Measurements from ENCODE around the gene GGACT. TPM values are rescaled to one million over a fixed set of nuclear protein-coding genes. Genes with fewer than 3 reads are reported as not detected.

Gene GGACT
- polyA plus RNA-seq, 1 donor from 2014 or later = 1.7 TPM

- Histone ChIP-seq H3K27me3 (ENCODE audit: insufficient read depth, low read depth, low read length) (no peaks in the 10 kb centered on the region), H3K9me3 (ENCODE audit: low read length) (no peaks in the 10 kb centered on the region), H3K9ac (ENCODE audit: low read length) (no peak overlapping the region), H2AFZ (ENCODE audit: low read depth, low read length) (no peak overlapping the region), H3K9me2 (ENCODE audit: insufficient read depth, low read length) (no peaks in the 10 kb centered on the region), H3K4me2 (ENCODE audit: low read length) (no peak overlapping the region), H3K36me3 (ENCODE audit: insufficient read depth, low read length) (no peaks in the 10 kb centered on the region), H4K20me1 (ENCODE audit: insufficient read depth) (no peaks in the 10 kb centered on the region), H3K27ac (ENCODE audit: low read length) (no peak overlapping the region), H3F3A (ENCODE audit: insufficient read depth, low read length, poor library complexity, severe bottlenecking) (no peaks in the 10 kb centered on the region), H3K79me2 (replicated peaks; ENCODE audit: insufficient read depth, low read length) (no peaks in the 10 kb centered on the region), H3K4me3 (ENCODE audit: low read length) (no peak overlapping the region)
- TF ChIP-seq SMC3 (conservative IDR thresholded peaks at IDR 0.05; ENCODE audit: poor library complexity) (no peak), POLR2AphosphoS5 (IDR thresholded peaks at IDR 0.05) (no peak), EZH2 (IDR thresholded peaks at IDR 0.05; ENCODE audit: borderline replicate concordance, insufficient read depth, low read length, poor library complexity, severe bottlenecking) (no peak), REST (IDR thresholded peaks at IDR 0.05; ENCODE audit: borderline replicate concordance) (no peak), TAF1 (IDR thresholded peaks at IDR 0.05; ENCODE audit: low read depth) (no peak), EP300 (conservative IDR thresholded peaks at IDR 0.05; ENCODE audit: poor library complexity, severe bottlenecking) (no peak), MXI1 (conservative IDR thresholded peaks at IDR 0.05; ENCODE audit: poor library complexity, severe bottlenecking) (no peak)
- TF ChIP-seq, protein P1, sequence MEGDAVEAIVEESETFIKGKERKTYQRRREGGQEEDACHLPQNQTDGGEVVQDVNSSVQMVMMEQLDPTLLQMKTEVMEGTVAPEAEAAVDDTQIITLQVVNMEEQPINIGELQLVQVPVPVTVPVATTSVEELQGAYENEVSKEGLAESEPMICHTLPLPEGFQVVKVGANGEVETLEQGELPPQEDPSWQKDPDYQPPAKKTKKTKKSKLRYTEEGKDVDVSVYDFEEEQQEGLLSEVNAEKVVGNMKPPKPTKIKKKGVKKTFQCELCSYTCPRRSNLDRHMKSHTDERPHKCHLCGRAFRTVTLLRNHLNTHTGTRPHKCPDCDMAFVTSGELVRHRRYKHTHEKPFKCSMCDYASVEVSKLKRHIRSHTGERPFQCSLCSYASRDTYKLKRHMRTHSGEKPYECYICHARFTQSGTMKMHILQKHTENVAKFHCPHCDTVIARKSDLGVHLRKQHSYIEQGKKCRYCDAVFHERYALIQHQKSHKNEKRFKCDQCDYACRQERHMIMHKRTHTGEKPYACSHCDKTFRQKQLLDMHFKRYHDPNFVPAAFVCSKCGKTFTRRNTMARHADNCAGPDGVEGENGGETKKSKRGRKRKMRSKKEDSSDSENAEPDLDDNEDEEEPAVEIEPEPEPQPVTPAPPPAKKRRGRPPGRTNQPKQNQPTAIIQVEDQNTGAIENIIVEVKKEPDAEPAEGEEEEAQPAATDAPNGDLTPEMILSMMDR (IDR thresholded peaks at IDR 0.05; ENCODE audit: poor library complexity, severe bottlenecking) = no peak
Measured at GRCh38 chr13:100600915-100601314, 12.3 kb upstream of the GGACT start.

DNA sequence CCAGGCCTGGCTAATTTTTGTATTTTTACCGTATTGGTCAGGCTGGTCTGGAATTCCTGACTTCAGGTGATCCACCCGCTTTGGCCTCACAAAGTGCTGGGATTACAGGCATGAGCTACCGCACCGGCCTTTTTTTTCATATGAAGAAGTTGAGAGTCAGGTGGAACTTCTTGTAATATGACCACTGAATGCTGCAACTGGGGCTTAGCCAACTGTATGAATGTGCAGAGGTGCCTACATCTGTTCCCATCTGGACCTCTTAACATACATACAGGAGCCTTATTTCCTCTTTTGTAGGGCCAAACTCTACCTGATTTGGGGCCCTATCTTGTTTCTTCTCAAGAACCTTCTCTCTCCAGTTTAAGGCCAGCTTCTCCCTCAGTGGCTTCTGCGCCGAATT lies 11.9 kb upstream of the GGACT start:
- TF ChIP-seq TAF1 (IDR thresholded peaks at IDR 0.05; ENCODE audit: low read depth) (no peak), RAD21 (conservative IDR thresholded peaks at IDR 0.05) (no peak), POLR2AphosphoS5 (IDR thresholded peaks at IDR 0.05) (no peak), MXI1 (conservative IDR thresholded peaks at IDR 0.05; ENCODE audit: poor library complexity, severe bottlenecking) (no peak), REST (IDR thresholded peaks at IDR 0.05; ENCODE audit: borderline replicate concordance) (no peak), EP300 (conservative IDR thresholded peaks at IDR 0.05; ENCODE audit: poor library complexity, severe bottlenecking) (no peak), EZH2 (IDR thresholded peaks at IDR 0.05; ENCODE audit: borderline replicate concordance, insufficient read depth, low read length, poor library complexity, severe bottlenecking) (no peak), SMC3 (conservative IDR thresholded peaks at IDR 0.05; ENCODE audit: poor library complexity) (no peak)
- TF ChIP-seq, protein P1 (IDR thresholded peaks at IDR 0.05; ENCODE audit: poor library complexity, severe bottlenecking) = no peak

More for the DNA sequence above, 11.9 kb upstream of the GGACT start:
- Histone ChIP-seq H4K20me1 (ENCODE audit: insufficient read depth) (no peaks in the 10 kb centered on the region), H2AFZ (ENCODE audit: low read depth, low read length) (no peak overlapping the region), H3K27ac (ENCODE audit: low read length) (no peak overlapping the region), H3K36me3 (ENCODE audit: insufficient read depth, low read length) (no peaks in the 10 kb centered on the region), H3K27me3 (ENCODE audit: insufficient read depth, low read depth, low read length) (no peaks in the 10 kb centered on the region), H3K9me3 (ENCODE audit: low read length) (no peaks in the 10 kb centered on the region), H3K9ac (ENCODE audit: low read length) (no peak overlapping the region), H3F3A (ENCODE audit: insufficient read depth, low read length, poor library complexity, severe bottlenecking) (no peaks in the 10 kb centered on the region), H3K9me2 (ENCODE audit: insufficient read depth, low read length) (no peaks in the 10 kb centered on the region), H3K4me2 (ENCODE audit: low read length) (no peak overlapping the region), H3K79me2 (replicated peaks; ENCODE audit: insufficient read depth, low read length) (no peaks in the 10 kb centered on the region), H3K4me3 (ENCODE audit: low read length) (no peak overlapping the region)

Data from neural cell (in vitro differentiated cells).